ENCODE data around the gene BBC3. TPM values are rescaled to one million over a fixed set of nuclear protein-coding genes. Genes with fewer than 3 reads are reported as not detected.
"Not testable (repeated sequence)": the region's sequence is repeated elsewhere in the genome, so short reads cannot be mapped to it uniquely, and the experiment has no call there.

Gene BBC3, protein sequence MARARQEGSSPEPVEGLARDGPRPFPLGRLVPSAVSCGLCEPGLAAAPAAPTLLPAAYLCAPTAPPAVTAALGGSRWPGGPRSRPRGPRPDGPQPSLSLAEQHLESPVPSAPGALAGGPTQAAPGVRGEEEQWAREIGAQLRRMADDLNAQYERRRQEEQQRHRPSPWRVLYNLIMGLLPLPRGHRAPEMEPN
- total RNA-seq, result 6.3 and 12.6 TPM in 2 replicates

GRCh38 chr19:47230921-47231214, at the start of gene BBC3:
BBC3 (minus strand) TSS chr19:47231199; CDS start chr19:47228431, 2,768 bp downstream.
- H3K27me3 ChIP-seq (ENCODE audit: control insufficient read depth, insufficient read depth, low read length), result no peaks in the 10 kb centered on the region
- TF ChIP-seq CTCF (IDR thresholded peaks at IDR 0.05; ENCODE audit: insufficient read depth, low read length, severe bottlenecking), result no peak
- peak within 1 kb of the TSS; percentile 78 for H3K4me3 ChIP-seq (ENCODE audit: low read depth, low read length)
- no peak for DNase-seq (ENCODE audit: low read depth)
- no peaks in the 10 kb centered on the region for H3K36me3 ChIP-seq (ENCODE audit: control insufficient read depth, insufficient read depth, low read length)
- FAIRE-seq, result no peak

DNA sequence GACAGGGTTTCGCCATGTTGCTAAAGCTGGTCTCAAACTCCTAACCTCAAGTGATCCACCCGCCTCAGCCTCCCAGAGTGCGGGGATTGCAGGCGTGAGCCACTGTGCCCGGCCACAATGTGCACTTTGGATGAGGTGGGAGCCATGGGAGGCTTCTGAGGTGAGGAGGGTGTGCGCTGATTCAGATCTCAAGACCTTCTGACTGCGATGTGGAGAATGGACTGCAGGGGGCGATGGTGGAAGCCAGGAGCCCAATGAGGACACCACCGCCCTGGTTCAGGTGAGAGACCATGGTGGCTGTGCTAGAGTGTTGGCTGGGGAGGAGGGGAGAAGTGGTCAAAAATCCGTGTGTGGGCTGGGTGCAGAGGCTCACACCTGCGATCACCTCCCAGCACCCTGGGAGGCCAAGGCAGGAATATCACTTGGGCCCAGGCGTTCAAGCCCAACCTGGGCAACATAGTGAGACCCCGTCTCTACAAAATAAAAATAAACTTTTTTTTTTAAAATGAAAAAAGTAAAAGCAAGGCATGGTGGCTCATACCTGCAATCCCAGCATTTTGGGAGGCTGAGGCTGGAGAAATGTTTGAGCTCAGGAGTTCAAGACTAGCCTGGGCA, 49.3 kb upstream of the BBC3 start:
- Histone ChIP-seq H3K4me3 (ENCODE audit: low read depth, low read length) (no peak overlapping the region), H3K36me3 (ENCODE audit: control insufficient read depth, insufficient read depth, low read length) (peaks cover 8% of the 10 kb centered on the region), H3K27me3 (ENCODE audit: control insufficient read depth, insufficient read depth, low read length) (no peaks in the 10 kb centered on the region)
- DNase-seq (ENCODE audit: low read depth), result peak; percentile 21
- TF ChIP-seq CTCF (IDR thresholded peaks at IDR 0.05; ENCODE audit: insufficient read depth, low read length, severe bottlenecking), result peak; percentile 53
- no peak for FAIRE-seq

GRCh38 chr19:47276513-47276912, 45.5 kb upstream of the BBC3 start:
- not testable (repeated sequence) for DNase-seq (ENCODE audit: low read depth); H3K27me3 ChIP-seq (ENCODE audit: control insufficient read depth, insufficient read depth, low read length); FAIRE-seq; H3K4me3 ChIP-seq (ENCODE audit: low read depth, low read length)
- peaks cover 10% of the 10 kb centered on the region for H3K36me3 ChIP-seq (ENCODE audit: control insufficient read depth, insufficient read depth, low read length)

DNA sequence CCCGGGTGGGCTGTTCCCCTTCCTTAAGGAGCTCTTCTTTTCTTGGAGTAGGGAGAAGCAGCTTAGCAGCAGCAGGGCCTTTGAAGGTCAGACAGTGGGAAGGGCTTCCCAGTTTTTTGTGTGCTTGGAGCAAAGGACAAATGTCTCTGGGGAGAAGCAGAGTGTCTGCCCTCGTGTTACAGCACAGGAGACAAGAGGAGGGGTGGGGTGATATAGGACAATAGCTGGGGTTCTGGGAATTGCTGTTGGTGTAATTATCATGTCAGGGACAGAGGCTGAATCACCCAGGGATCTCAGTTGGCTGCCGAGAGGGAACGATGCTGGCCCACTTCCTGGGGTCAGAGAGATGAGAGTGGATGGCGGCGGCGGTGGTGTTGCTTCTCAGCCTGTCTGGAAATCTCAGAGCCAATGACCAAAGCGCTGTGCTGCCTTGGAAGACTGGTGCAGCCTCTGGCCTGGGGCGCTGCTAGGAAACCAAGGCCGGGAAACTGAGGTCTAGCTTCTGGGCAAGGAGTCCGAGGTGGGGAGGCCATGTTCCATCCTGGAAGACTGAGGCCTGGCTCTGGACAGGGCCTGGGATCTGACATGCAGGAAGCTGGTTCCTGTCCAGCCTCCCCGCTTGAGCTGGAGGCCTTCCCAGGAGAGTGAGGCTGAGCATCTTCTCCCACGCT, 44.9 kb upstream of the BBC3 start:
- TF ChIP-seq CTCF (IDR thresholded peaks at IDR 0.05; ENCODE audit: insufficient read depth, low read length, severe bottlenecking), result no peak
- DNase-seq (ENCODE audit: low read depth), result no peak

DNA sequence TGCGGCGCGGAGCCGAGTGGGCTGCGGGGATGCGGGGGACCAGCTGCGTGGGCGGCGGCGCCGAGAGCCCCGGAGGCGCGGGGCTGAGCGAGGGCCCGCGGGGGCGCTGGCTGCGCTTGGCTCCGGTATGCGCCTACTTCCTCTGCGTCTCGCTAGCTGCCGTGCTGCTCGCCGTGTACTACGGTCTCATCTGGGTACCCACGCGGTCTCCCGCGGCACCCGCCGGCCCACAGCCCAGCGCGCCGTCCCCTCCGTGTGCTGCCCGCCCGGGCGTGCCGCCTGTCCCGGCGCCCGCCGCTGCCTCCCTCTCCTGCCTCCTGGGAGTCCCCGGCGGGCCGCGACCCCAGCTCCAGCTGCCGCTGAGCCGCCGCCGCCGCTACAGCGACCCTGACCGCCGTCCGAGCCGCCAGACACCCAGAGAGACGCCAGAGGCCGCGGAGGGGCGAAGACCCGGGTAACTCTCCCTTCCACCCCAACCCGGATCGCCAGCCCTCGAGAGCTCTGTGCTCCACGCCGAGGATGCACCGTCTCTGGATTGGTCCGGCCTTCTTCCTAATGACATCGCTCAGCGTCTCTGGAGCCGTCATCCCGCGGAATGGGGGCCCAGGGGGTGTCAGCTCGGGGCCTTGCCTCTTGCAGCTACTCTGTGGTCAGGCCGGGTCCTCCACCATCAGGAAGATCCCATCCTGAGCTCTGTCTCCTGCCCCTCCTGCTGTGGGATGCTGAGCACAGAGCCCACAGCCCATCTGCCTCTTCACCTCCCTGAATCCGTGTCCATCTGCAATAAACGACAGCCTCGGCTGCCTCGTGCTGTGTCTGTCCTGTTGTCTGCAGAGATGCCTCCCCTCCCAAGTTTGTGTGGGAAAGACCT, 44.1 kb upstream of the BBC3 start:
- no peak for TF ChIP-seq CTCF (IDR thresholded peaks at IDR 0.05; ENCODE audit: insufficient read depth, low read length, severe bottlenecking)
- FAIRE-seq (no peak), DNase-seq (ENCODE audit: low read depth) (no peak)
- Histone ChIP-seq H3K36me3 (ENCODE audit: control insufficient read depth, insufficient read depth, low read length) (peaks cover 21% of the 10 kb centered on the region), H3K4me3 (ENCODE audit: low read depth, low read length) (peak overlapping the region; percentile 38), H3K27me3 (ENCODE audit: control insufficient read depth, insufficient read depth, low read length) (no peaks in the 10 kb centered on the region)

More for the DNA sequence above, 44.9 kb upstream of the BBC3 start:
- H3K4me3 ChIP-seq (ENCODE audit: low read depth, low read length), result no peak overlapping the region
- no peaks in the 10 kb centered on the region for H3K27me3 ChIP-seq (ENCODE audit: control insufficient read depth, insufficient read depth, low read length)
- peaks cover 15% of the 10 kb centered on the region for H3K36me3 ChIP-seq (ENCODE audit: control insufficient read depth, insufficient read depth, low read length)
- FAIRE-seq, result no peak
